NB4 (cell line): ENCODE measurements around the gene TEPSIN.

Source experiments
- CTCF ChIP-seq: IDR thresholded peaks from one replicate; pipeline ENCODE4 v1.5.1; 2012; ENCODE audit warnings: low read depth, low read length
- MYC ChIP-seq: IDR thresholded peaks from 2 replicates; pipeline ENCODE4 v1.6.1; 2011; ENCODE audit warnings: low read depth, low read length
- POLR2A ChIP-seq: IDR thresholded peaks from 2 replicates; pipeline ENCODE4 v1.6.1; 2011; ENCODE audit warnings: mild to moderate bottlenecking; ENCODE audit not compliant: insufficient read length; ENCODE audit errors: extremely low read depth
- TF ChIP-seq, protein P1 (sequence below): IDR thresholded peaks from 2 replicates; pipeline ENCODE4 v1.6.1; 2011; ENCODE audit warnings: low read depth, low read length

- TF ChIP-seq CTCF (no peak), POLR2A (no peak), MYC (no peak)
- TF ChIP-seq, protein P1, sequence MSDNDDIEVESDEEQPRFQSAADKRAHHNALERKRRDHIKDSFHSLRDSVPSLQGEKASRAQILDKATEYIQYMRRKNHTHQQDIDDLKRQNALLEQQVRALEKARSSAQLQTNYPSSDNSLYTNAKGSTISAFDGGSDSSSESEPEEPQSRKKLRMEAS = no peak
Observed at GRCh38 chr17:81179861-81180260, 59.0 kb downstream of the TEPSIN start.
